HepG2 (cell line): ENCODE measurements around the gene SDC1. TPM values are rescaled to one million over a fixed set of nuclear protein-coding genes. Genes with fewer than 3 reads are reported as not detected.

Experiments
- NFKB2 ChIP-seq: sonication (generic); formaldehyde crosslinking; IDR thresholded peaks from 2 replicates; pipeline ENCODE4 v1.4.0; 2020; ENCODE audit warnings: missing genetic modification reagents, borderline replicate concordance
- NR2F1 ChIP-seq, 2 experiments: fragments of 450-650 bp in 1 of 2; formaldehyde crosslinking in 1 of 2; IDR thresholded peaks; 2 replicates each; pipeline versions ENCODE4 v1.5.0 to v1.6.1; 2016 to 2020; ENCODE audit warnings: mild to moderate bottlenecking in 1 of 2, missing compliant biosample characterization in 1 of 2, missing genetic modification reagents in 1 of 2, moderate library complexity in 1 of 2
- SCMH1 ChIP-seq: sonication (generic); formaldehyde crosslinking; IDR thresholded peaks from 2 replicates; pipeline ENCODE4 v1.9.0; 2021; ENCODE audit warnings: missing genetic modification reagents, mild to moderate bottlenecking, borderline replicate concordance
- SIN3B ChIP-seq: fragments of 150-350 bp; IDR thresholded peaks from 2 replicates; pipeline ENCODE4 v1.6.1; 2014; ENCODE audit warnings: low read length
- SP5 ChIP-seq: IDR thresholded peaks from 2 replicates; pipeline ENCODE4 v1.6.1; 2016; ENCODE audit warnings: low read depth, borderline replicate concordance
- SRSF9 ChIP-seq: fragments of 200-400 bp; formaldehyde crosslinking; IDR thresholded peaks from 2 replicates; pipeline ENCODE4 v1.6.1; 2018; ENCODE audit warnings: borderline replicate concordance, mild to moderate bottlenecking, low read depth, low read length; ENCODE audit not compliant: insufficient read depth, poor library complexity, severe bottlenecking
- ZKSCAN5 ChIP-seq: sonication (generic); formaldehyde crosslinking; IDR thresholded peaks from 2 replicates; pipeline ENCODE4 v1.5.1; 2020; ENCODE audit warnings: mild to moderate bottlenecking, missing genetic modification reagents
- ZNF138 ChIP-seq: sonication (generic); formaldehyde crosslinking; IDR thresholded peaks from 2 replicates; pipeline ENCODE4 v1.5.0; 2020; ENCODE audit warnings: mild to moderate bottlenecking, low read depth, missing genetic modification reagents
- polyA plus RNA-seq, 8 experiments: library from polyadenylated mRNA; depleted of rRNA in 3 of 8; stranded (reverse) in 7 of 8; unstranded in 1 of 8; fragments of >200 nt; fragmentation: Illumina TruSeq in 4 of 8; extraction: Trizol in 4 of 8; gene quantifications; 2 replicates each; pipeline versions ENCODE4 v1.2.1 to v1.2.3, GENCODE V29; 2011 to 2016; ENCODE audit warnings: low read depth in 4 of 8, missing spikeins in 1 of 8, mixed read lengths in 1 of 8; ENCODE audit not compliant: insufficient read depth in 1 of 8
- total RNA-seq, 5 experiments: library from RNA; depleted of rRNA; stranded (reverse); fragments of >200 nt; fragmentation: Illumina TruSeq; extraction: Trizol; gene quantifications; 2 replicates each; pipeline ENCODE4 v1.2.3, GENCODE V29; 2016; ENCODE audit warnings: low read depth in 1 of 5
- TF ChIP-seq, protein P1 (sequence below): sonication (generic); formaldehyde crosslinking; IDR thresholded peaks from 2 replicates; pipeline ENCODE4 v1.4.0; 2020; ENCODE audit warnings: missing genetic modification reagents
- TF ChIP-seq, protein P2 (sequence below): sonication (generic); formaldehyde crosslinking; IDR thresholded peaks from 2 replicates; pipeline ENCODE4 v1.8.0; 2022; ENCODE audit warnings: mild to moderate bottlenecking, missing genetic modification reagents, moderate library complexity
- TF ChIP-seq, protein P3 (sequence below): sonication (generic); formaldehyde crosslinking; IDR thresholded peaks from 2 replicates; pipeline ENCODE4 v1.4.0; 2020; ENCODE audit warnings: missing genetic modification reagents
- TF ChIP-seq, protein P4 (sequence below): fragments of 450-650 bp; IDR thresholded peaks from 2 replicates; pipeline ENCODE4 v1.6.1; 2017; ENCODE audit warnings: mild to moderate bottlenecking
- TF ChIP-seq, protein P5 (sequence below), 2 experiments: fragments of 450-650 bp in 1 of 2; sonication (generic) in 1 of 2; formaldehyde crosslinking; IDR thresholded peaks; 2 replicates each; pipeline versions ENCODE4 v1.5.0 to v1.8.0; 2020 to 2022; ENCODE audit warnings: mild to moderate bottlenecking in 1 of 2, missing genetic modification reagents in 1 of 2
- TF ChIP-seq, protein P6 (sequence below): sonication (generic); formaldehyde crosslinking; IDR thresholded peaks from 2 replicates; pipeline ENCODE4 v1.4.0; 2020; ENCODE audit warnings: mild to moderate bottlenecking, missing genetic modification reagents

SDC1 gene
- total and polyA plus RNA-seq, 2 of the 13 experiments (the other 11 are each of a cell fraction or from before 2014, with no cell fraction given): 108 to 119 TPM

DNA sequence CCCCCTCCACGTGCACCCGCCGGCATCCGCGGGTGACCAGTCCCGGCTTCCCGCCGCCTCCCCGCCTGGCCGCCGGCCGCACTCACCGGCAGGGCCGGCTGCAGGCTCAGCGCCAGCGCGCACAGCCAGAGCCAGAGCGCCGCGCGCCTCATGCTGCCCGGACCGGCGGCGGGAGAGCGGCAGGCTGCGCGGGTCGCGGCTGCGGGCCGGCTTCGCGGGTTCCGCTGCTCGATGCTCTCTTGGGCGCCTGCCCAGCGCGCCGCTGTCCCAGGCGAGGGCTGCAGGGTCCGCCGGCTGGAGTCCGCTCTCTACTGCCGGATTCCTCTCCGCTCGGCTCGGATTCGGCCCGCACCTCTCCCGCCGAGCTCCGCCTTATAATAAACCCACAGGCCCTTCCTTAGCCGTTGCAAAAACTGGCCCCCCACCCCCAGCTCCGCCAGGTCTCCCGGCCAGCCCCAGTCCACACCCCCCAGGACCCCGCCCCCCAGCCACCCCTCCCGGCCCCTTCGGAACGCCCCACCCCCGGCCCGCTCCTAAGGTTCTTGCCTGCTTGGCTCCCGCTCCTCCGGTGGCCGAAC, at the start of gene SDC1 (continued):
- TF ChIP-seq, protein P1, sequence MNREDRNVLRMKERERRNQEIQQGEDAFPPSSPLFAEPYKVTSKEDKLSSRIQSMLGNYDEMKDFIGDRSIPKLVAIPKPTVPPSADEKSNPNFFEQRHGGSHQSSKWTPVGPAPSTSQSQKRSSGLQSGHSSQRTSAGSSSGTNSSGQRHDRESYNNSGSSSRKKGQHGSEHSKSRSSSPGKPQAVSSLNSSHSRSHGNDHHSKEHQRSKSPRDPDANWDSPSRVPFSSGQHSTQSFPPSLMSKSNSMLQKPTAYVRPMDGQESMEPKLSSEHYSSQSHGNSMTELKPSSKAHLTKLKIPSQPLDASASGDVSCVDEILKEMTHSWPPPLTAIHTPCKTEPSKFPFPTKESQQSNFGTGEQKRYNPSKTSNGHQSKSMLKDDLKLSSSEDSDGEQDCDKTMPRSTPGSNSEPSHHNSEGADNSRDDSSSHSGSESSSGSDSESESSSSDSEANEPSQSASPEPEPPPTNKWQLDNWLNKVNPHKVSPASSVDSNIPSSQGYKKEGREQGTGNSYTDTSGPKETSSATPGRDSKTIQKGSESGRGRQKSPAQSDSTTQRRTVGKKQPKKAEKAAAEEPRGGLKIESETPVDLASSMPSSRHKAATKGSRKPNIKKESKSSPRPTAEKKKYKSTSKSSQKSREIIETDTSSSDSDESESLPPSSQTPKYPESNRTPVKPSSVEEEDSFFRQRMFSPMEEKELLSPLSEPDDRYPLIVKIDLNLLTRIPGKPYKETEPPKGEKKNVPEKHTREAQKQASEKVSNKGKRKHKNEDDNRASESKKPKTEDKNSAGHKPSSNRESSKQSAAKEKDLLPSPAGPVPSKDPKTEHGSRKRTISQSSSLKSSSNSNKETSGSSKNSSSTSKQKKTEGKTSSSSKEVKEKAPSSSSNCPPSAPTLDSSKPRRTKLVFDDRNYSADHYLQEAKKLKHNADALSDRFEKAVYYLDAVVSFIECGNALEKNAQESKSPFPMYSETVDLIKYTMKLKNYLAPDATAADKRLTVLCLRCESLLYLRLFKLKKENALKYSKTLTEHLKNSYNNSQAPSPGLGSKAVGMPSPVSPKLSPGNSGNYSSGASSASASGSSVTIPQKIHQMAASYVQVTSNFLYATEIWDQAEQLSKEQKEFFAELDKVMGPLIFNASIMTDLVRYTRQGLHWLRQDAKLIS: no peak
- TF ChIP-seq, protein P2, sequence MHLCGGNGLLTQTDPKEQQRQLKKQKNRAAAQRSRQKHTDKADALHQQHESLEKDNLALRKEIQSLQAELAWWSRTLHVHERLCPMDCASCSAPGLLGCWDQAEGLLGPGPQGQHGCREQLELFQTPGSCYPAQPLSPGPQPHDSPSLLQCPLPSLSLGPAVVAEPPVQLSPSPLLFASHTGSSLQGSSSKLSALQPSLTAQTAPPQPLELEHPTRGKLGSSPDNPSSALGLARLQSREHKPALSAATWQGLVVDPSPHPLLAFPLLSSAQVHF (CRISPR knock-in tag): no peak
- TF ChIP-seq, protein P3, sequence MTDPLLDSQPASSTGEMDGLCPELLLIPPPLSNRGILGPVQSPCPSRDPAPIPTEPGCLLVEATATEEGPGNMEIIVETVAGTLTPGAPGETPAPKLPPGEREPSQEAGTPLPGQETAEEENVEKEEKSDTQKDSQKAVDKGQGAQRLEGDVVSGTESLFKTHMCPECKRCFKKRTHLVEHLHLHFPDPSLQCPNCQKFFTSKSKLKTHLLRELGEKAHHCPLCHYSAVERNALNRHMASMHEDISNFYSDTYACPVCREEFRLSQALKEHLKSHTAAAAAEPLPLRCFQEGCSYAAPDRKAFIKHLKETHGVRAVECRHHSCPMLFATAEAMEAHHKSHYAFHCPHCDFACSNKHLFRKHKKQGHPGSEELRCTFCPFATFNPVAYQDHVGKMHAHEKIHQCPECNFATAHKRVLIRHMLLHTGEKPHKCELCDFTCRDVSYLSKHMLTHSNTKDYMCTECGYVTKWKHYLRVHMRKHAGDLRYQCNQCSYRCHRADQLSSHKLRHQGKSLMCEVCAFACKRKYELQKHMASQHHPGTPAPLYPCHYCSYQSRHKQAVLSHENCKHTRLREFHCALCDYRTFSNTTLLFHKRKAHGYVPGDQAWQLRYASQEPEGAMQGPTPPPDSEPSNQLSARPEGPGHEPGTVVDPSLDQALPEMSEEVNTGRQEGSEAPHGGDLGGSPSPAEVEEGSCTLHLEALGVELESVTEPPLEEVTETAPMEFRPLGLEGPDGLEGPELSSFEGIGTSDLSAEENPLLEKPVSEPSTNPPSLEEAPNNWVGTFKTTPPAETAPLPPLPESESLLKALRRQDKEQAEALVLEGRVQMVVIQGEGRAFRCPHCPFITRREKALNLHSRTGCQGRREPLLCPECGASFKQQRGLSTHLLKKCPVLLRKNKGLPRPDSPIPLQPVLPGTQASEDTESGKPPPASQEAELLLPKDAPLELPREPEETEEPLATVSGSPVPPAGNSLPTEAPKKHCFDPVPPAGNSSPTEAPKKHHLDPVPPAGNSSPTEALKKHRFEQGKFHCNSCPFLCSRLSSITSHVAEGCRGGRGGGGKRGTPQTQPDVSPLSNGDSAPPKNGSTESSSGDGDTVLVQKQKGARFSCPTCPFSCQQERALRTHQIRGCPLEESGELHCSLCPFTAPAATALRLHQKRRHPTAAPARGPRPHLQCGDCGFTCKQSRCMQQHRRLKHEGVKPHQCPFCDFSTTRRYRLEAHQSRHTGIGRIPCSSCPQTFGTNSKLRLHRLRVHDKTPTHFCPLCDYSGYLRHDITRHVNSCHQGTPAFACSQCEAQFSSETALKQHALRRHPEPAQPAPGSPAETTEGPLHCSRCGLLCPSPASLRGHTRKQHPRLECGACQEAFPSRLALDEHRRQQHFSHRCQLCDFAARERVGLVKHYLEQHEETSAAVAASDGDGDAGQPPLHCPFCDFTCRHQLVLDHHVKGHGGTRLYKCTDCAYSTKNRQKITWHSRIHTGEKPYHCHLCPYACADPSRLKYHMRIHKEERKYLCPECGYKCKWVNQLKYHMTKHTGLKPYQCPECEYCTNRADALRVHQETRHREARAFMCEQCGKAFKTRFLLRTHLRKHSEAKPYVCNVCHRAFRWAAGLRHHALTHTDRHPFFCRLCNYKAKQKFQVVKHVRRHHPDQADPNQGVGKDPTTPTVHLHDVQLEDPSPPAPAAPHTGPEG (CRISPR knock-in tag): no peak
- TF ChIP-seq SIN3B: no peak
- TF ChIP-seq, protein P4, sequence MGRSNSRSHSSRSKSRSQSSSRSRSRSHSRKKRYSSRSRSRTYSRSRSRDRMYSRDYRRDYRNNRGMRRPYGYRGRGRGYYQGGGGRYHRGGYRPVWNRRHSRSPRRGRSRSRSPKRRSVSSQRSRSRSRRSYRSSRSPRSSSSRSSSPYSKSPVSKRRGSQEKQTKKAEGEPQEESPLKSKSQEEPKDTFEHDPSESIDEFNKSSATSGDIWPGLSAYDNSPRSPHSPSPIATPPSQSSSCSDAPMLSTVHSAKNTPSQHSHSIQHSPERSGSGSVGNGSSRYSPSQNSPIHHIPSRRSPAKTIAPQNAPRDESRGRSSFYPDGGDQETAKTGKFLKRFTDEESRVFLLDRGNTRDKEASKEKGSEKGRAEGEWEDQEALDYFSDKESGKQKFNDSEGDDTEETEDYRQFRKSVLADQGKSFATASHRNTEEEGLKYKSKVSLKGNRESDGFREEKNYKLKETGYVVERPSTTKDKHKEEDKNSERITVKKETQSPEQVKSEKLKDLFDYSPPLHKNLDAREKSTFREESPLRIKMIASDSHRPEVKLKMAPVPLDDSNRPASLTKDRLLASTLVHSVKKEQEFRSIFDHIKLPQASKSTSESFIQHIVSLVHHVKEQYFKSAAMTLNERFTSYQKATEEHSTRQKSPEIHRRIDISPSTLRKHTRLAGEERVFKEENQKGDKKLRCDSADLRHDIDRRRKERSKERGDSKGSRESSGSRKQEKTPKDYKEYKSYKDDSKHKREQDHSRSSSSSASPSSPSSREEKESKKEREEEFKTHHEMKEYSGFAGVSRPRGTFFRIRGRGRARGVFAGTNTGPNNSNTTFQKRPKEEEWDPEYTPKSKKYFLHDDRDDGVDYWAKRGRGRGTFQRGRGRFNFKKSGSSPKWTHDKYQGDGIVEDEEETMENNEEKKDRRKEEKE: no peak
- TF ChIP-seq ZKSCAN5: no peak
- TF ChIP-seq ZNF138: peak; percentile 71; the same call in 1 of the 2 replicates
- no peak; the same call in 1 of the 2 replicates for TF ChIP-seq NFKB2 (CRISPR knock-in tag)
- no peak for TF ChIP-seq SP5
- TF ChIP-seq SRSF9: no peak
- TF ChIP-seq, protein P5, sequence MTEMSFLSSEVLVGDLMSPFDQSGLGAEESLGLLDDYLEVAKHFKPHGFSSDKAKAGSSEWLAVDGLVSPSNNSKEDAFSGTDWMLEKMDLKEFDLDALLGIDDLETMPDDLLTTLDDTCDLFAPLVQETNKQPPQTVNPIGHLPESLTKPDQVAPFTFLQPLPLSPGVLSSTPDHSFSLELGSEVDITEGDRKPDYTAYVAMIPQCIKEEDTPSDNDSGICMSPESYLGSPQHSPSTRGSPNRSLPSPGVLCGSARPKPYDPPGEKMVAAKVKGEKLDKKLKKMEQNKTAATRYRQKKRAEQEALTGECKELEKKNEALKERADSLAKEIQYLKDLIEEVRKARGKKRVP (CRISPR knock-in tag; IDR thresholded peaks at IDR 0.05): no peak
- TF ChIP-seq, protein P6, sequence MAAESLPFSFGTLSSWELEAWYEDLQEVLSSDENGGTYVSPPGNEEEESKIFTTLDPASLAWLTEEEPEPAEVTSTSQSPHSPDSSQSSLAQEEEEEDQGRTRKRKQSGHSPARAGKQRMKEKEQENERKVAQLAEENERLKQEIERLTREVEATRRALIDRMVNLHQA (CRISPR knock-in tag): no peak
- no peak for TF ChIP-seq NR2F1 (CRISPR knock-in tag; IDR thresholded peaks at IDR 0.05)
- no peak for TF ChIP-seq SCMH1
